Prostate gland (tissue), 2 donors: ENCODE measurements around the gene IFITM10. TPM values are rescaled to one million over a fixed set of nuclear protein-coding genes. Genes with fewer than 3 reads are reported as not detected.
A peak's percentile ranks its signal among the peaks of the same experiment; 100 is the strongest.

ENCODE experiments used
- DNase-seq: peaks from one replicate; pipeline ENCODE4 v3.0.0-alpha.2; 2019; ENCODE audit warnings: low spot score
- H3K27ac ChIP-seq, 2 donors: fragments of 200-600 bp; sonication (generic); 2 replicates each; pipeline ENCODE4 v1.5.1; 2017 to 2019
- H3K27me3 ChIP-seq: fragments of 200-600 bp; sonication (generic); replicated peaks from 2 replicates; pipeline ENCODE4 v1.5.1; 2019; ENCODE audit not compliant: insufficient read depth
- H3K36me3 ChIP-seq, 2 donors: fragments of 200-600 bp; sonication (generic); 1 replicate in 1 of 2; 2 replicates in 1 of 2; pipeline versions ENCODE4 v1.5.1 to v1.8.1; 2017 to 2019
- H3K4me1 ChIP-seq: fragments of 200-600 bp; sonication (generic); replicated peaks from 2 replicates; pipeline ENCODE4 v1.5.1; 2019
- H3K4me3 ChIP-seq, 2 donors: fragments of 200-600 bp; sonication (generic); 2 replicates each; pipeline ENCODE4 v1.5.1; 2017 to 2019
- H3K9me3 ChIP-seq: fragments of 200-600 bp; sonication (generic); 2 replicates; pipeline ENCODE4 v1.5.1; 2017
- CTCF ChIP-seq, 4 experiments: fragments of 200-600 bp in 2 of 4; fragments of 450-650 bp in 2 of 4; sonication (generic) in 2 of 4; IDR thresholded peaks; 1 replicate in 3 of 4; 2 replicates in 1 of 4; pipeline ENCODE4 v1.5.1; 2016 to 2019; ENCODE audit warnings: antibody characterized with exemption in 4 of 4, mild to moderate bottlenecking in 2 of 4, moderate library complexity in 2 of 4
- POLR2A ChIP-seq: fragments of 450-650 bp; IDR thresholded peaks from one replicate; pipeline ENCODE4 v1.6.1; 2016; ENCODE audit warnings: antibody characterized with exemption, mild to moderate bottlenecking
- POLR2AphosphoS5 ChIP-seq: sonication (generic); formaldehyde crosslinking; IDR thresholded peaks from one replicate; pipeline ENCODE4 v1.6.1; 2017; ENCODE audit warnings: antibody characterized with exemption
- WGBS: methylation state at CpG from one replicate; pipeline ENCODE4 v1.1.5; 2018; 5-methylcytosine and 5-hydroxymethylcytosine counted together
- intact Hi-C: fragments of 100-400 bp; cut with DNase I; formaldehyde crosslinking; loops from one replicate; pipeline ENCODE4 v1.14.2; 2022
- total RNA-seq, 2 donors: library from RNA; depleted of rRNA; stranded (reverse); fragments of >200 nt; gene quantifications; one replicate each; pipeline ENCODE4 v1.1.0, GENCODE V29; 2016

IFITM10 gene
- total RNA-seq, 2 donors from 2014 or later = 2.6 to 3.1 TPM

- Histone ChIP-seq H3K36me3 (peaks cover 8 to 9% of the 10 kb centered on the region in 2 donors), H3K27ac (no peak overlapping the region), H3K4me1 (no peaks in the 10 kb centered on the region), H3K27me3 (peaks cover 9% of the 10 kb centered on the region), H3K9me3 (no peaks in the 10 kb centered on the region), H3K4me3 (no peak overlapping the region)
- intact Hi-C loops = no loop called here
- 72% methylated on average over 5 of the region's 5 CpGs for WGBS
- DNase-seq = no peak
- TF ChIP-seq POLR2AphosphoS5 = no peak
- TF ChIP-seq POLR2A = no peak
- TF ChIP-seq CTCF (IDR thresholded peaks at IDR 0.05) = no peak
These were observed 1.1 kb upstream of the IFITM10 start for GRCh38 chr11:1751531-1751921.

- Histone ChIP-seq H3K4me1 (no peaks in the 10 kb centered on the region), H3K36me3 (peaks cover 8 to 9% of the 10 kb centered on the region in 2 donors), H3K27me3 (peaks cover 9% of the 10 kb centered on the region), H3K27ac (no peak overlapping the region), H3K9me3 (no peaks in the 10 kb centered on the region), H3K4me3 (no peak overlapping the region)
- no peak for DNase-seq
- intact Hi-C loops = no loop called here
- 70% methylated on average over 14 of the region's 14 CpGs for WGBS
- TF ChIP-seq POLR2A (no peak), CTCF (IDR thresholded peaks at IDR 0.05) (no peak), POLR2AphosphoS5 (no peak)
These were observed 590 bp upstream of the IFITM10 start for GRCh38 chr11:1750840-1751530.

GRCh38 chr11:1749395-1750351 lies 722 bp downstream of the IFITM10 start:
- H3K36me3 ChIP-seq = peaks cover 8 to 9% of the 10 kb centered on the region in 2 donors
- 27% methylated on average over 25 of the region's 25 CpGs for WGBS
- no peak overlapping the region for H3K27ac ChIP-seq
- intact Hi-C loops = no loop called here
- peaks cover 9% of the 10 kb centered on the region for H3K27me3 ChIP-seq
- H3K9me3 ChIP-seq = no peaks in the 10 kb centered on the region
- TF ChIP-seq CTCF (IDR thresholded peaks at IDR 0.05) (no peak), POLR2A (no peak), POLR2AphosphoS5 (no peak)
- H3K4me3 ChIP-seq = peak overlapping the region in 1 of 2 donors; percentile 23
- H3K4me1 ChIP-seq = no peaks in the 10 kb centered on the region
- DNase-seq = no peak

GRCh38 chr11:1748636-1749394 lies 1.6 kb downstream of the IFITM10 start:
- WGBS = 3% methylated on average over 52 of the region's 84 CpGs
- DNase-seq = no peak
- TF ChIP-seq POLR2AphosphoS5 = no peak
- peak; percentile 42 for TF ChIP-seq POLR2A
- intact Hi-C loops = no loop called here
- H3K9me3 ChIP-seq = no peaks in the 10 kb centered on the region
- H3K36me3 ChIP-seq = peaks cover 8 to 9% of the 10 kb centered on the region in 2 donors
- peak overlapping the region; percentile 16 to 23 for H3K4me3 ChIP-seq
- H3K27ac ChIP-seq = no peak overlapping the region
- H3K27me3 ChIP-seq = peaks cover 9% of the 10 kb centered on the region
- no peaks in the 10 kb centered on the region for H3K4me1 ChIP-seq
